Fibroblast of skin of left quadriceps (primary cell): ENCODE measurements around the gene GCNA.
"Not testable (repeated sequence)": the region's sequence is repeated elsewhere in the genome, so short reads cannot be mapped to it uniquely, and the experiment has no call there.

Experiments
- DNase-seq, 2 experiments: peaks; one replicate each; pipeline ENCODE4 v3.0.0-alpha.2; 2013; ENCODE audit warnings: low read depth in 2 of 2

The GCNA gene

GRCh38 chrX:71638409-71638808, 60.2 kb downstream of the GCNA start:
- DNase-seq = no peak

DNA sequence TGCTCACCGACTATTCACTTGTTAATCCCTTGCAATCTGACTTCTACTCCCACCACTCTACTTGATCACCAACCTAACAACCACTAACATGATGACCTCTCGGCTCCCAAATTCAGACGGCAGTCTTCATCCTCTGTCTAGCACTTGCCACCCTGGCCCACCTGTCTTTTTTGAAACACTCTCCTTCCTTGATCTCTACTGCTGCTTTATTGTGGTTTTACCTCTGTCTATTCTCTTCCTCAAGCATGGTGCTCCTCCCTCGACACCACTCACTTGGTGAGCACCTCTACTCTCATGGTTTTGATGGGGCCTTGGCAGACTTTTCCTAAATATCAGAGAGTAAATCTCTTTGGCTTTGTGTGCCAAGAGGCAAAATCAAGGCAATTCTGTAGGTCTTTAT, 61.8 kb downstream of the GCNA start:
- DNase-seq = no peak

- DNase-seq = not testable (repeated sequence)
These were observed 66.2 kb downstream of the GCNA start for GRCh38 chrX:71644406-71644805.

GRCh38 chrX:71650333-71650969, 72.2 kb downstream of the GCNA start:
- DNase-seq = no peak

DNA sequence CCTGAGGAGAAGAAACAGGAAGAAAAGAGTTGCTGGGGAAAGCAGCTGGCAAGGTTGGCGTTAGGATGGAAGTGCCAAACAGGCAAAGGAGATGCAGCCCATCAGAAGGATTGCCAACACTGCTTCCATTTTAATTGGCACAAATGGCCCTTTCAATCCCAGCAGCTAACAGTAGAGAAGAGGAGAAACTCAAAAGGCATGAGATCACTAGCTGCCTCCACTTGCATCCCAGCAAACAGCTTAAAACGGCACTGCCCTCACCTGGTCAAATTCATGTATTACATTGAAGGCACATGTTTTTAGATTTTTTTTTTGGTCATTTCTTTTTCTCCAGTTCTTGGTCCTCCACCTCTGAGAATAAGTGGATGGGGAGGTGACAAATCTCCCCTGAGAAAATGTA, 74.2 kb downstream of the GCNA start:
- DNase-seq = peak in 1 of 2 experiments; percentile 4

GRCh38 chrX:71653344-71653743, 75.1 kb downstream of the GCNA start:
- no peak for DNase-seq

DNA sequence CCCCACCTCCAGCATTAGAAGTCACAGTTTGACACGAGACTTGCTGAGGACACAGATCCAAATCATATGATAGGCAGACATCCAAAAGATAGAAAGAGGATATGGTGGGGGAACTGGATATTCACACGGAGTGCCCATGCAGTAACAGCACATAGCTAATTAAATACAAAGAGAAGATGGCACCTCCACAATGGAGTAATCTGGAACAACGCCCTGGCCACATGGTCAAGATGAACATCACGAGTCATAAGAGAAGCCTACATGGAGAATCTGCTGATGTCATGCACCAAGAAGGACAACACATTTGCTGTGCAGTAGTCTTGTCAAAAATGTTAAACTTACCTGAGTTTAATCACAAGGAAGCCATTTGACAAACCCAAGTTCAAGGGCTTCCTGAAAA, 79.0 kb downstream of the GCNA start:
- DNase-seq = no peak

GRCh38 chrX:71659342-71659741, 81.1 kb downstream of the GCNA start:
- no peak for DNase-seq

DNA sequence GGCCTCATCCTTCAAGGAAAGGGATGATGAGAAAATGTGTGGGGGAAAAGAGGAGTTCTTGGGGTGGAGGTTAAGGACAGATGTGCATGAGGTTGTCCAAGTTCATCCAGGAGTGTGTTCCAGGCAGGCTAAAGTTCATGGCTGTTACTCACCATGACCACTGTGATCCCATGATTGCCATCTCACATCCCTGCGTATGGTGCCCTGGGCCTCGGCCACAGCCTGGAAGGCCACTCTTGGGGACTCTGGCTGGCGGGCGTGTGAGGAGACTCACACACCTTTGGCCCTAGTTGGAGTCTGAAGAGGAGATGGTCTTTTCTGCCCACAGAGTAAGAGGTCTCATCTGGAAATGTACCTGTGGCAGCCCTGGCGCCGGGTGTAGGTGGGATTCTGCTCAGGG, 81.7 kb downstream of the GCNA start:
- DNase-seq = no peak

GRCh38 chrX:71660562-71661416, 82.6 kb downstream of the GCNA start:
- no peak for DNase-seq

GRCh38 chrX:71661919-71662318, 83.7 kb downstream of the GCNA start:
- no peak for DNase-seq

DNA sequence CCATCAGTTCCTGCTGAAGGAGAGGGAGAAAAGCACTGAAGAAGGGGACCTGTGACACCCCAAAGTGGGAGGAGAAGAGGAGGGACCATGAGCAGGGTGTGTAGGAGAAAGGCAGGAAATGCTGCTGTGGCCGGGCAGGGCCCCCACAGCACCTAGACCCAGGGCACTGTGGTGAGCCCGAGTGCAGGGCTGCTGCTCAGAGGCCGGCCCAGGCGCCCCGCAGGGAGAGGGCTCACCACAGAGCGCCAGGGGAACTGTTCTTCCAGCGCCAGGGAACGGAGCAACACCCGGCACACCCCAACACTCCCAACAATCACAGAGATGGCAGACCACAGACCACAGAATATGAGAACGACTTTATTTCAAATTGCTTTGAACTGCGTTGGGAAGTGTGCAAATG, 84.4 kb downstream of the GCNA start:
- not testable (repeated sequence) for DNase-seq
